DND-41 (cell line): ENCODE results near the gene FAM120A.

Experiments
- EZH2 ChIP-seq: IDR thresholded peaks from 3 replicates; pipeline ENCODE4 v1.6.1; 2012; ENCODE audit warnings: borderline replicate concordance, low read depth, mild to moderate bottlenecking, moderate library complexity, low read length, inconsistent platforms; ENCODE audit not compliant: severe bottlenecking
- TF ChIP-seq, protein P1 (sequence below): IDR thresholded peaks from 2 replicates; pipeline ENCODE4 v1.5.1; 2012; ENCODE audit warnings: borderline replicate concordance, low read length, moderate library complexity, mild to moderate bottlenecking; ENCODE audit not compliant: poor library complexity, severe bottlenecking; ENCODE audit errors: extremely low read depth

DNA sequence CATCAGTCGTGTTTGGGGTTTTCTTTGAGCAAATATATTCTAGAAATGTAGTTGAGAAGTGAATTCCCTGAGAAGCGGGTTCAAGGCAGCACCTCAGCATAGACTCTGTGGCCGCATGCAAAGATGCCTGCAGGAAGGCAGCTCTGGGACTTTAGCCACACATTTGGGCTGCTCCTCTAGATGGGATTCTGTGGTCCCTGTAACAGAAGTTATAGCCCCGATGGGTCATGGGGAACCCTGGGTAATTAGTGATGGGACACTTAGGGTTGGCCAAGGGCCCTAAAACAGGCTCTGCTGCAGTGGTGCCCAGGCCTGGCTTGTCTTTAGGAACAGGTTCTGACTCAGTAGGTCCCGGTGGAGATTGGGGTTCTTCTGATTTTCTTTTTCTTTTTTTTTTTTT is 161.7 kb downstream of the FAM120A start:
- TF ChIP-seq, protein P1, sequence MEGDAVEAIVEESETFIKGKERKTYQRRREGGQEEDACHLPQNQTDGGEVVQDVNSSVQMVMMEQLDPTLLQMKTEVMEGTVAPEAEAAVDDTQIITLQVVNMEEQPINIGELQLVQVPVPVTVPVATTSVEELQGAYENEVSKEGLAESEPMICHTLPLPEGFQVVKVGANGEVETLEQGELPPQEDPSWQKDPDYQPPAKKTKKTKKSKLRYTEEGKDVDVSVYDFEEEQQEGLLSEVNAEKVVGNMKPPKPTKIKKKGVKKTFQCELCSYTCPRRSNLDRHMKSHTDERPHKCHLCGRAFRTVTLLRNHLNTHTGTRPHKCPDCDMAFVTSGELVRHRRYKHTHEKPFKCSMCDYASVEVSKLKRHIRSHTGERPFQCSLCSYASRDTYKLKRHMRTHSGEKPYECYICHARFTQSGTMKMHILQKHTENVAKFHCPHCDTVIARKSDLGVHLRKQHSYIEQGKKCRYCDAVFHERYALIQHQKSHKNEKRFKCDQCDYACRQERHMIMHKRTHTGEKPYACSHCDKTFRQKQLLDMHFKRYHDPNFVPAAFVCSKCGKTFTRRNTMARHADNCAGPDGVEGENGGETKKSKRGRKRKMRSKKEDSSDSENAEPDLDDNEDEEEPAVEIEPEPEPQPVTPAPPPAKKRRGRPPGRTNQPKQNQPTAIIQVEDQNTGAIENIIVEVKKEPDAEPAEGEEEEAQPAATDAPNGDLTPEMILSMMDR: no peak
- no peak for TF ChIP-seq EZH2
